Gastroesophageal sphincter (tissue), 4 donors: ENCODE results near the gene PTTG1. TPM values are rescaled to one million over a fixed set of nuclear protein-coding genes. Genes with fewer than 3 reads are reported as not detected.

ENCODE experiments used
- ATAC-seq: fragments of 150-250 bp; one replicate; pipeline ENCODE4 v1.9.1; 2016; ENCODE audit warnings: mild to moderate bottlenecking, moderate library complexity
- H3K27ac ChIP-seq, 4 donors: fragments of 200-600 bp; sonication (generic) in 3 of 4; 1 replicate in 3 of 4; 2 replicates in 1 of 4; pipeline ENCODE4 v1.5.1; 2016 to 2019
- H3K27me3 ChIP-seq: fragments of 200-600 bp; sonication (generic); one replicate; pipeline ENCODE4 v1.5.1; 2019
- H3K36me3 ChIP-seq, 2 donors: fragments of 200-600 bp; sonication (generic); one replicate each; pipeline ENCODE4 v1.5.1; 2019; ENCODE audit warnings: control low read depth in 1 of 2
- H3K4me1 ChIP-seq, 3 donors: fragments of 200-600 bp; sonication (generic); 1 replicate in 2 of 3; 2 replicates in 1 of 3; pipeline ENCODE4 v1.5.1; 2016 to 2019; ENCODE audit warnings: control low read depth in 2 of 3
- H3K4me3 ChIP-seq, 2 donors: fragments of 200-600 bp; sonication (generic); one replicate each; pipeline ENCODE4 v1.5.1; 2019; ENCODE audit warnings: mild to moderate bottlenecking in 1 of 2, moderate library complexity in 1 of 2
- H3K9me3 ChIP-seq, 3 donors: fragments of 200-600 bp; sonication (generic); one replicate each; pipeline ENCODE4 v1.5.1; 2017 to 2019; ENCODE audit warnings: control low read depth in 2 of 3
- CTCF ChIP-seq, 4 experiments: fragments of 200-600 bp in 2 of 4; fragments of 450-650 bp in 2 of 4; sonication (generic) in 1 of 4; IDR thresholded peaks; one replicate each; pipeline ENCODE4 v1.5.1; 2017 to 2019; ENCODE audit warnings: antibody characterized with exemption in 4 of 4, mild to moderate bottlenecking in 2 of 4, moderate library complexity in 2 of 4
- EP300 ChIP-seq: sonication (generic); formaldehyde crosslinking; IDR thresholded peaks from one replicate; pipeline ENCODE4 v1.6.1; 2017; ENCODE audit warnings: antibody characterized with exemption, mild to moderate bottlenecking
- POLR2A ChIP-seq, 2 donors: fragments of 450-650 bp; IDR thresholded peaks; one replicate each; pipeline ENCODE4 v1.6.1; 2017; ENCODE audit warnings: antibody characterized with exemption in 2 of 2, mild to moderate bottlenecking in 2 of 2, moderate library complexity in 1 of 2
- POLR2AphosphoS5 ChIP-seq: sonication (generic); formaldehyde crosslinking; IDR thresholded peaks from one replicate; pipeline ENCODE4 v1.6.1; 2017; ENCODE audit warnings: antibody characterized with exemption
- WGBS, 2 donors: methylation state at CpG; one replicate each; pipeline ENCODE4 v1.1.5; 2018; ENCODE audit warnings: low coverage in 1 of 2; 5-methylcytosine and 5-hydroxymethylcytosine counted together
- total RNA-seq, 4 donors: library from RNA; depleted of rRNA; stranded (reverse); fragments of >200 nt; gene quantifications; one replicate each; pipeline ENCODE4 v1.1.0, GENCODE V29; 2016

PTTG1 gene
- total RNA-seq, 4 donors from 2014 or later = 3.5 to 31.8 (median 4.8) TPM

- 58 to 62% methylated on average over 2 of the region's 2 CpGs for WGBS, 2 donors
- no peaks in the 10 kb centered on the region for H3K9me3 ChIP-seq
- ATAC-seq = no peak
- no peak overlapping the region for H3K4me3 ChIP-seq
- peaks cover 0 to 10% (median 0%) of the 10 kb centered on the region in 3 donors for H3K4me1 ChIP-seq
- H3K36me3 ChIP-seq = no peaks in the 10 kb centered on the region
- H3K27ac ChIP-seq = no peak overlapping the region
- H3K27me3 ChIP-seq = no peaks in the 10 kb centered on the region
- TF ChIP-seq POLR2AphosphoS5 (no peak), EP300 (no peak), POLR2A (IDR thresholded peaks at IDR 0.05) (no peak), CTCF (IDR thresholded peaks at IDR 0.05) (no peak)
Measured at GRCh38 chr5:160378330-160378729, 43.3 kb upstream of the PTTG1 start.

- H3K4me1 ChIP-seq = peaks cover 0 to 10% (median 0%) of the 10 kb centered on the region in 3 donors
- TF ChIP-seq POLR2A (IDR thresholded peaks at IDR 0.05) = no peak
- no peak for TF ChIP-seq POLR2AphosphoS5
- TF ChIP-seq EP300 = no peak
- no peak for TF ChIP-seq CTCF (IDR thresholded peaks at IDR 0.05)
- no peak overlapping the region for H3K27ac ChIP-seq
- ATAC-seq = no peak
- no peak overlapping the region for H3K4me3 ChIP-seq
- H3K36me3 ChIP-seq = no peaks in the 10 kb centered on the region
- H3K27me3 ChIP-seq = no peaks in the 10 kb centered on the region
- H3K9me3 ChIP-seq = no peaks in the 10 kb centered on the region
- 24 to 38% methylated on average over 3 to 4 of the region's 4 CpGs for WGBS, 2 donors
Measured at GRCh38 chr5:160379511-160379910, 42.1 kb upstream of the PTTG1 start.

- no peaks in the 10 kb centered on the region for H3K27me3 ChIP-seq
- TF ChIP-seq CTCF (IDR thresholded peaks at IDR 0.05) = no peak
- TF ChIP-seq POLR2AphosphoS5 = no peak
- no peak for TF ChIP-seq EP300
- no peak overlapping the region for H3K27ac ChIP-seq
- no peak overlapping the region for H3K4me3 ChIP-seq
- H3K36me3 ChIP-seq = no peaks in the 10 kb centered on the region
- no peak for ATAC-seq
- WGBS, 2 donors = 83 to 95% methylated on average over 2 of the region's 2 CpGs
- no peaks in the 10 kb centered on the region for H3K9me3 ChIP-seq
- H3K4me1 ChIP-seq = peaks cover 0 to 10% (median 0%) of the 10 kb centered on the region in 3 donors
Measured at GRCh38 chr5:160380041-160380440, 41.6 kb upstream of the PTTG1 start.

- 36 to 88% methylated on average over 3 of the region's 3 CpGs for WGBS, 2 donors
- no peak for TF ChIP-seq EP300
- no peaks in the 10 kb centered on the region for H3K36me3 ChIP-seq
- no peaks in the 10 kb centered on the region for H3K27me3 ChIP-seq
- peaks cover 0 to 10% (median 0%) of the 10 kb centered on the region in 3 donors for H3K9me3 ChIP-seq
- H3K27ac ChIP-seq = no peak overlapping the region
- peaks cover 0 to 10% (median 0%) of the 10 kb centered on the region in 3 donors for H3K4me1 ChIP-seq
- ATAC-seq = no peak
- no peak overlapping the region for H3K4me3 ChIP-seq
Measured at GRCh38 chr5:160382346-160382745, 39.3 kb upstream of the PTTG1 start.

- no peak for ATAC-seq
- WGBS, 2 donors = 100% methylated on average over 1 of the region's 1 CpG
- no peak overlapping the region for H3K4me3 ChIP-seq
- H3K27me3 ChIP-seq = no peaks in the 10 kb centered on the region
- H3K27ac ChIP-seq = no peak overlapping the region
- H3K9me3 ChIP-seq = peaks cover 0 to 18% (median 0%) of the 10 kb centered on the region in 3 donors
- TF ChIP-seq EP300 (no peak), CTCF (IDR thresholded peaks at IDR 0.05) (no peak), POLR2A (IDR thresholded peaks at IDR 0.05) (no peak), POLR2AphosphoS5 (no peak)
- no peaks in the 10 kb centered on the region for H3K36me3 ChIP-seq
- H3K4me1 ChIP-seq = no peaks in the 10 kb centered on the region
Measured at GRCh38 chr5:160384681-160385080, 37.0 kb upstream of the PTTG1 start.
